Hepatocyte (in vitro differentiated cells): Measurements from ENCODE around the gene WNT3A. TPM values are rescaled to one million over a fixed set of nuclear protein-coding genes. Genes with fewer than 3 reads are reported as not detected.

Experiments used
- DNase-seq: peaks from one replicate; pipeline ENCODE4 v3.0.0-alpha.2; 2016; ENCODE audit warnings: low spot score
- H2AFZ ChIP-seq: fragments of 200-600 bp; sonication (generic); 2 replicates; pipeline ENCODE4 v1.6.0; 2016; ENCODE audit warnings: antibody characterized with exemption, mild to moderate bottlenecking
- H3K27ac ChIP-seq: fragments of 200-600 bp; sonication (generic); 2 replicates; pipeline ENCODE4 v1.5.1; 2016; ENCODE audit warnings: mild to moderate bottlenecking
- H3K27me3 ChIP-seq: fragments of 200-600 bp; sonication (generic); 2 replicates; pipeline ENCODE4 v1.6.1; 2016
- H3K36me3 ChIP-seq: fragments of 200-600 bp; sonication (generic); replicated peaks from 2 replicates; pipeline ENCODE4 v1.5.1; 2016; ENCODE audit warnings: low read depth; ENCODE audit not compliant: insufficient read depth
- H3K4me1 ChIP-seq: fragments of 200-600 bp; sonication (generic); 2 replicates; pipeline ENCODE4 v1.5.1; 2016; ENCODE audit warnings: mild to moderate bottlenecking, moderate library complexity; ENCODE audit not compliant: insufficient read depth
- H3K4me2 ChIP-seq: fragments of 200-600 bp; sonication (generic); 2 replicates; pipeline ENCODE4 v1.6.0; 2016
- H3K4me3 ChIP-seq: fragments of 200-600 bp; sonication (generic); 2 replicates; pipeline ENCODE4 v1.5.1; 2016; ENCODE audit warnings: mild to moderate bottlenecking
- H3K79me2 ChIP-seq: fragments of 200-600 bp; sonication (generic); 2 replicates; pipeline ENCODE4 v1.6.0; 2017; ENCODE audit warnings: mild to moderate bottlenecking
- H3K9me2 ChIP-seq: fragments of 200-600 bp; sonication (generic); replicated peaks from 2 replicates; pipeline ENCODE4 v1.6.0; 2017; ENCODE audit warnings: mild to moderate bottlenecking; ENCODE audit not compliant: insufficient read depth
- H3K9me3 ChIP-seq: fragments of 200-600 bp; sonication (generic); 2 replicates; pipeline ENCODE4 v1.5.1; 2016; ENCODE audit warnings: low read depth, mild to moderate bottlenecking
- H4K20me1 ChIP-seq: fragments of 200-600 bp; sonication (generic); 2 replicates; pipeline ENCODE4 v1.6.0; 2016; ENCODE audit warnings: mild to moderate bottlenecking; ENCODE audit not compliant: insufficient read depth, poor library complexity, severe bottlenecking
- CTCF ChIP-seq: fragments of 200-600 bp; sonication (generic); IDR thresholded peaks from 2 replicates; pipeline ENCODE4 v1.5.1; 2016; ENCODE audit warnings: antibody characterized with exemption, mild to moderate bottlenecking; ENCODE audit not compliant: poor library complexity
- EZH2 ChIP-seq: fragments of 200-600 bp; sonication (generic); IDR thresholded peaks from 2 replicates; pipeline ENCODE4 v1.6.1; 2016; ENCODE audit warnings: antibody characterized with exemption, mild to moderate bottlenecking, borderline replicate concordance
- EZH2phosphoT487 ChIP-seq: fragments of 200-600 bp; sonication (generic); IDR thresholded peaks from one replicate; pipeline ENCODE4 v1.6.1; 2018; ENCODE audit warnings: antibody characterized with exemption, mild to moderate bottlenecking, low read depth, moderate library complexity; ENCODE audit not compliant: unreplicated experiment, severe bottlenecking
- WGBS: methylation state at CpG from one replicate; pipeline ENCODE4 v1.1.6; 2016; ENCODE audit warnings: low lambda C conversion rate; ENCODE audit errors: missing lambda C conversion rate; 5-methylcytosine and 5-hydroxymethylcytosine counted together
- polyA plus RNA-seq: library from polyadenylated mRNA; unstranded; fragments of >200 nt; fragmentation: Nextera tagmentation; extraction: Ambion mirVana; gene quantifications from 2 replicates; pipeline ENCODE4 v1.2.1, GENCODE V29; 2016
- total RNA-seq: library from RNA; depleted of rRNA; stranded (reverse); fragments of >200 nt; gene quantifications from 2 replicates; pipeline ENCODE4 v1.2.3, GENCODE V29; 2014

WNT3A gene
- total and polyA plus RNA-seq, 2 experiments from 2014 or later, result 0.03 TPM; not detected in 1

GRCh38 chr1:228042508-228042907 lies 35.7 kb downstream of the WNT3A start:
- peaks cover 29% of the 10 kb centered on the region for H3K27me3 ChIP-seq
- H3K9me3 ChIP-seq, result no peaks in the 10 kb centered on the region
- H3K9me2 ChIP-seq, result no peaks in the 10 kb centered on the region
- no peak overlapping the region for H2AFZ ChIP-seq
- H4K20me1 ChIP-seq, result no peaks in the 10 kb centered on the region
- TF ChIP-seq EZH2, result no peak
- TF ChIP-seq EZH2phosphoT487, result no peak
- no peak for TF ChIP-seq CTCF
- no peak overlapping the region for H3K4me2 ChIP-seq
- DNase-seq, result no peak
- H3K4me3 ChIP-seq, result no peak overlapping the region
- H3K4me1 ChIP-seq, result no peaks in the 10 kb centered on the region
- no peaks in the 10 kb centered on the region for H3K79me2 ChIP-seq
- no peak overlapping the region for H3K27ac ChIP-seq
- no peaks in the 10 kb centered on the region for H3K36me3 ChIP-seq

DNA sequence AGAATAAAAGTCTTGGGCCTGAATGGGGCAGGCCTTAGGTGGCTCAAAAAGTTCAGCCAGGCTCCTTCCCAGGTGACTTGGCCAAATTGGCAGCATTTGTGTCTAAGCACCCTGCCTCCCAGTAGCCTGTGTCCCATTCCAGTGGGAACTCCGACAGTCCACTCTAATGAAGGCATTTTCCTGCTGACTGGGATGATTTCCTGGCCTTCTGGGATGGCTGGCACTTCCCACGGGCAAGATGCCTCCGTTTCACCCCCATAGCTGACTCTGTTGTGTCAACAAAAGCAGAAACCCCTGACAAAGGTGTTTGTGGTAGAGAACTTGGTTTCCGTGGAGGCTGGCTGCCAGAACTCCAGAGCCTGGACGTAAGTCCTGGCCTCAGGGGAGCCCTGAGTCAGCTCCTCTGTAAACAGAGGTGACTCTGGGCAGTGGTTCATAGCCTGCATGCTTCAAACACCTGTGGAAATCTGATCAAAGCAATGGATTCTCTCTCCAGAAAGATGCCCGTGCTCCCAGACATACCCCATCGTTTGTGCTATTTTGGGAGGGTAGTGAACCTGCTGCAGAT lies 36.6 kb downstream of the WNT3A start:
- H3K9me2 ChIP-seq, result no peaks in the 10 kb centered on the region
- no peaks in the 10 kb centered on the region for H3K9me3 ChIP-seq
- DNase-seq, result no peak
- H4K20me1 ChIP-seq, result no peaks in the 10 kb centered on the region
- TF ChIP-seq EZH2, result no peak
- TF ChIP-seq EZH2phosphoT487, result no peak
- no peak for TF ChIP-seq CTCF
- no peaks in the 10 kb centered on the region for H3K79me2 ChIP-seq
- no peaks in the 10 kb centered on the region for H3K4me1 ChIP-seq
- no peak overlapping the region for H2AFZ ChIP-seq
- H3K4me2 ChIP-seq, result no peak overlapping the region
- no peak overlapping the region for H3K27ac ChIP-seq
- peaks cover 23% of the 10 kb centered on the region for H3K27me3 ChIP-seq
- H3K36me3 ChIP-seq, result no peaks in the 10 kb centered on the region
- H3K4me3 ChIP-seq, result no peak overlapping the region
- WGBS, result 28% methylated on average over 7 of the region's 7 CpGs

- H3K36me3 ChIP-seq, result no peaks in the 10 kb centered on the region
- H3K4me2 ChIP-seq, result no peak overlapping the region
- H3K9me3 ChIP-seq, result no peaks in the 10 kb centered on the region
- H3K79me2 ChIP-seq, result no peaks in the 10 kb centered on the region
- no peaks in the 10 kb centered on the region for H4K20me1 ChIP-seq
- no peaks in the 10 kb centered on the region for H3K4me1 ChIP-seq
- H3K4me3 ChIP-seq, result no peak overlapping the region
- H3K27ac ChIP-seq, result no peak overlapping the region
- H3K9me2 ChIP-seq, result no peaks in the 10 kb centered on the region
- 39% methylated on average over 3 of the region's 3 CpGs for WGBS
- H2AFZ ChIP-seq, result no peak overlapping the region
- no peak for DNase-seq
- no peak for TF ChIP-seq EZH2phosphoT487
- no peak for TF ChIP-seq CTCF
- TF ChIP-seq EZH2, result no peak
- peaks cover 7% of the 10 kb centered on the region for H3K27me3 ChIP-seq
Observed at GRCh38 chr1:228044961-228045360, 38.2 kb downstream of the WNT3A start.

GRCh38 chr1:228045405-228045804 lies 38.6 kb downstream of the WNT3A start:
- H3K79me2 ChIP-seq, result no peaks in the 10 kb centered on the region
- no peaks in the 10 kb centered on the region for H3K9me3 ChIP-seq
- H3K9me2 ChIP-seq, result no peaks in the 10 kb centered on the region
- H4K20me1 ChIP-seq, result no peaks in the 10 kb centered on the region
- H3K36me3 ChIP-seq, result no peaks in the 10 kb centered on the region
- DNase-seq, result no peak
- H3K4me3 ChIP-seq, result no peak overlapping the region
- no peak overlapping the region for H3K27ac ChIP-seq
- H3K27me3 ChIP-seq, result peaks cover 5% of the 10 kb centered on the region
- no peak for TF ChIP-seq CTCF
- no peak for TF ChIP-seq EZH2
- TF ChIP-seq EZH2phosphoT487, result no peak
- WGBS, result 67% methylated on average over 7 of the region's 7 CpGs
- H3K4me1 ChIP-seq, result no peaks in the 10 kb centered on the region
- H3K4me2 ChIP-seq, result no peak overlapping the region
- H2AFZ ChIP-seq, result no peak overlapping the region
